ENCODE data around the gene SP8.

The SP8 gene

DNA sequence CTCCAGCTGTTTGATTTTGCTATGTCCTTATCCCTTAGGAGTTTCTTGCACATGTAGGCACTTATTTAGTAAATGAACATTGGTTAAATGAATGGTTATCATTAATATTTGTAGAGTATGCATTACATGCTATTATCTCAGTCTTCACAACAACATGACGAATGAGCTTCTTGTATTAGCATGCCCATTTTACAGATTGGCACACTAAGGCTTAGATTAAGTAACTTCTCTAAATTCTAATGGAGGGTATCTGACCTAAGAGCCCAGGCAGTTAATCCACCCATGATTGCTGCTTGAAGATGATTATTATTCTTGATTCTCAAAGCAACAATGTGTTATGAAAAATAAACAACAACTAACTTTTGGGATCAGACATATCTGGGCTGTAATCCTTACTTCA is 32.7 kb downstream of the SP8 start:
- no peak for DNase-seq (ENCODE audit: low read depth, low spot score)

DNA sequence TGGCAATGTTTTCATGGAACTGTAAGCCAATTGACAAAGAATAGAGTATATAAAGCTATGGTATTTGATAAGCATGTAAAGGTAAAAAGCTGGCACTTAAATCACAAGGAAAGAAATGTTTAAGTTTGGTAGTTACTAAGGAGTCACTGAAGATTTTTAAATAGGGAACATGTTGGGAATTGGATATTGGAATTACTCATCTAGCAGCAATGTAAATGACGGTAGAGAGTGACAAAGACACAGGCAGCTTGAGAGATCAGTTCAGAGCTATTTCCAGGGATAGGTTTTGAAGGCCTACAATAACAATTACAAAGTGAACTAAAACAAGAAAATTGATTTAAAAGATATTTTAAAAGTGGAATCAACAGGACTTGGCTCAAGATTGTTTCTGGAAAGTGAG is 36.8 kb downstream of the SP8 start:
- DNase-seq (ENCODE audit: low read depth, low spot score), result no peak

DNA sequence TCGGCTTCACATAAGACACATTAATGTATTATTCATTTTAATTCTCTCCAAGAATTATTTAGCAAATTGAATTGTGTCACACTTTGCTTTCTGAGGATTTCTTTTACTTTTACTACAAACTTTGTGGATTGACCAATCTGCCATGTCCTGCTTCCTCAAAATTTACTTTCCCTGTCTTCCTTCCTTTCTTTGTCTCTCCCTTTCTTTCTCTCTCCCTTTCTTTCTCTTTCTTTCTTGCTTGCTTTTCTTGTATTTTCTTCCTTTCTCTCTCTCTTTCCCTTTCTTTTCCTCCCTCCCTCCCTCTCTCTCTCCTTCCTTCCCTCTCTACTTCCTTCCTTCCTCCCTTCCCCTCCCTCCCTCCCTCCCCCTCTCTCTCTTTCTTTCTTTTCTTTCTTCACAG is 37.8 kb downstream of the SP8 start:
- no peak for DNase-seq (ENCODE audit: low read depth, low spot score)

DNA sequence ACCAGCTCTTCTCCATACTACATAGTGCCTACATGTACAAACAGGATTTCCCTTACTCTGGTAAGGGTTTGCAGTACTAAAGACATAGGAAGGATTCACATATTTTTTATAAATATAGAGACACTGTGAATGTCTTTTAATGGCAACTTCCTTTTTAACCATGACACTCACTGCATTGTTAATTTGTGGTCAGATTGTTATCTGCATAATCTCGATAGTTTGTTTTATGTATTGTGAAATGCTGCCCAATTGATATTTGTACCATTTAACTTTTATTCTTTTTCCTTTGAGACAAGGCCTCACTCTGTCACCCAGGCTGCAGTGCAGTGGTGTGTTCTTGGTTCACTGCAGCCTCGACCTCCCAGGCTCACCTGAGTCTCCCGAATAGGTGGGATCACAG is 39.7 kb downstream of the SP8 start:
- no peak for DNase-seq (ENCODE audit: low read depth, low spot score)

DNA sequence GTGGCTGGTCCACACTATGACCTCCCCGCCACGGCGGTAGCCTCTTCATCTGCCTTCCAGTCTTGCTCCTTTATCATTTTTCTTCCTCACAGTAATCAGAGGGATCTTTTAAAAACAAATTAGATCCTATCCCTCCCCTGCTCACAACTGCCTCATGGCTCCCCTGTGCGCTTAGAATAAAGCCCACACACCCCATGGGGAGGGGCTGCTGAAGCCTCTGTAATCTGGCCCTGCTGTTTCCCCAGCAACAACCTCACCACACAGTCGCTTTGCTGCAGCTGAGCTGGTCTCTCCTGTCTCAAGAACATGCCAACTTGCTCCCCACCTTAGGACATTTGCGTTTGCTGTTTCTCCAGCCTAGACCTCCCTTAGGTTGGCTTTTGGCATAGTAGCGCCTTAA is 41.0 kb downstream of the SP8 start:
- no peak for DNase-seq (ENCODE audit: low read depth, low spot score)

DNA sequence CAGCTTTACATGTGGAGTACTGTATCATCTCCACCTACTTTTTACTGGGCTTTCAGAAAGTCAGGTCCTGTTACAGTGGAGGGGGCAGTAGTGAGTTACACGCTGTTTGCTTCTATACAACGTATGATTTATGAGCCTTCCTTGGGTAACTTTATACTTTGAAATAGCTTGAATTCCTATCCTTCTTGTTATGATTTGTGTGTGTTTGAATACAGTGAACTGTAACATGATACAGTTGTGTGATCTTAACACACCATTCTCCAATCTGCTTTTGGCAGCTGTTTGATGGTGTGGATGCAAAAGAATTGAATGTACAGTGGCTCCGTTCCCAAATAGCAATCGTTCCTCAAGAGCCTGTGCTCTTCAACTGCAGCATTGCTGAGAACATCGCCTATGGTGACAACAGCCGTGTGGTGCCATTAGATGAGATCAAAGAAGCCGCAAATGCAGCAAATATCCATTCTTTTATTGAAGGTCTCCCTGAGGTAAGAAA is 41.7 kb downstream of the SP8 start:
- no peak for DNase-seq (ENCODE audit: low read depth, low spot score)

DNA sequence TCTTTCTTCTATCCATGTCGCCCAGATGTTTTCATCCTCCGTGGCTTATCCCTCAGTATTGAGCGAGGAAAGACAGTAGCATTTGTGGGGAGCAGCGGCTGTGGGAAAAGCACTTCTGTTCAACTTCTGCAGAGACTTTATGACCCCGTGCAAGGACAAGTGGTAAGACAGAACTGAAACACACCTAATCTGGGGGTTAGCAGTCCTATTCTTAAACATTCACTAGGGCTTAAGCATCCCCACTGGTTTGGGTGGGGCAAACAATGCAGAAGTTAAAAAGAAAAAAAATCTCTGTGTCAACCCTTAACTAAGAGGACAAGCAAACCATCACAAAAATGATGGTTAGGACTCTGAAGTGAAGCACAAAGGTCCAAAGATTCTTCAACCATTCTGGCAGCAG is 43.8 kb downstream of the SP8 start:
- DNase-seq (ENCODE audit: low read depth, low spot score), result no peak

DNA sequence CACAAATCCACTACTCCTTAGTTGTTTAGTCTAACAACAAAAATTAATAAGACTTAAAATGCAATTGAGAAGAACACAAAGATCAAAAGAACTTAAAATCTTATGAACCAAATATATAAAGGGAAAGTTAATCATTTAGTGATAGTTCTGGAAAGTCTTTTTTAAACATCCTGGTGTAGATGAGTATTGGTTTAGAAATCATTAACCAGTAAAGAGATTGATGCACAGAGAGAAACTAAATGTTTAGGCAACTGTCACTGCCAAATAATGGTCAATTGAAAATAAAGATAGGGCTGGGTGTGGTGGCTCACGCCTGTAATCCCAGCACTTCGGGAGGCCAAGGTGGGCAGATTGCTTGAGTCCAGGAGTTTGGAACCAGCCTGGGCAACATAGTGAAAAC is 44.9 kb downstream of the SP8 start:
- DNase-seq (ENCODE audit: low read depth, low spot score), result no peak

DNA sequence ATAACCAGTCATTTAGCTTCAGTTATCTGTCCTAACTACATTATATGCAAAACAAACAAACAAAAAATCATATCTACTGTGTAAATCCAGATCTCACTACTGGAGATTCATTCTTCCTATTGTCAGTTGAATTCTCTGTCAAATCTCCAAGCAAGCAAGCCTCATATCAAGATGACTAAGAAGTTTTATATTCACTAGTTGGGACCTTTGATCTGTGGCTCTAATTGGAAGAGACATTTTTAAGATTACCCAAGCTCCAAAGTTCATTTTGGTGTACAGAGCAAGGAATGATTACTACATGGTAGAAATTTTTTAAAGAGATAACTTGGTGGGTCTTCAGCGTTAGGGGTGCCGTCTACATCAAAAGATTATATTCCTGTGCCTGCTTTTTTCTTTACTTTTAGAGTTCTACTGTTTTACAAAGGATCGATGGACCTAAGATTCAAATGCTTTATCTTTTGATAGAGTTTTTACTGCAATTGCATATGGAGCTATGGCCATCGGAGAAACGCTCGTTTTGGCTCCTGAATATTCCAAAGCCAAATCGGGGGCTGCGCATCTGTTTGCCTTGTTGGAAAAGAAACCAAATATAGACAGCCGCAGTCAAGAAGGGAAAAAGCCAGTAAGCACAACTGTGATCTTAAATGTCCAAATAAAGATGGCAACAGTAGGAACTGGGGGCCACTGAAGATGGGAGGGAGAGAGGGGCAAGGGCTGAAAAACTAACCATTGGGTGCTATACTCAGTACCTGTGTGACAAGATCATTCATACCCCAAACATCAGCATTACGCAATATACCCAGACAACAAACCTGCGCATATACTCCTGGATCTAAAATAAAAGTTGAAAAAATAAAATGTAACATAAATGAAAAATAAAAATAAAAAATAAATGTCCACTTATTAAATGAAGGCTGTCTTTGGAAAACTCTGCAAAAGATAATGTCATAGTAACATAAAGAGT is 47.9 kb downstream of the SP8 start:
- no peak for DNase-seq (ENCODE audit: low read depth, low spot score)

DNA sequence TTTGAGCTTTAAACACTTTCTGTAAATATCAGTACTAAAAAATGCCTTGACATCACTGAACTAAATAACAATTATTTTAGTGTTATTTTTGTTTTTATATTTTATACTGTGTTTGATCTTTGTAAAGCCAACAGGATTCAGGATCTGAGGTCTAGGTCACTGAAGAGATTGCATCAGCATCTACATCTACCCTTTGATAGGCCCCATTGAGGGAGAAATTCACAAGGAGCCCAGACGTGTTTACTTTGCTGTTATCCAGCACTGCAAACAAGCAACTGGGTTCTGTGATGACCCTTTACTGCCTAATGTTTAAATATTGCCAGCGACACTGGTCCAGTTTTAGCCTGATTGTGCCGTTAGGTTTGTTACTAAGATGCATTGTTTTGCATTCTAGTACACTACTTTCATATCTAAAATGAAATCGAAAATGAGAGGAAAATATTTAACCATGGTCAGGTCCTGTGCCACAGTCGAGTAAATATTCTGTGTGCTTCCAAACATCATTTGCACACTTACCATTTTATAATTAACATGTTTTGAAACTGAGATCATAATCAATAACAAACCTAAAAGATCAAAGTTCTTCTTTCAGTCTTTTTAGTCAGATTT is 48.7 kb downstream of the SP8 start:
- no peak for DNase-seq (ENCODE audit: low read depth, low spot score)

DNA sequence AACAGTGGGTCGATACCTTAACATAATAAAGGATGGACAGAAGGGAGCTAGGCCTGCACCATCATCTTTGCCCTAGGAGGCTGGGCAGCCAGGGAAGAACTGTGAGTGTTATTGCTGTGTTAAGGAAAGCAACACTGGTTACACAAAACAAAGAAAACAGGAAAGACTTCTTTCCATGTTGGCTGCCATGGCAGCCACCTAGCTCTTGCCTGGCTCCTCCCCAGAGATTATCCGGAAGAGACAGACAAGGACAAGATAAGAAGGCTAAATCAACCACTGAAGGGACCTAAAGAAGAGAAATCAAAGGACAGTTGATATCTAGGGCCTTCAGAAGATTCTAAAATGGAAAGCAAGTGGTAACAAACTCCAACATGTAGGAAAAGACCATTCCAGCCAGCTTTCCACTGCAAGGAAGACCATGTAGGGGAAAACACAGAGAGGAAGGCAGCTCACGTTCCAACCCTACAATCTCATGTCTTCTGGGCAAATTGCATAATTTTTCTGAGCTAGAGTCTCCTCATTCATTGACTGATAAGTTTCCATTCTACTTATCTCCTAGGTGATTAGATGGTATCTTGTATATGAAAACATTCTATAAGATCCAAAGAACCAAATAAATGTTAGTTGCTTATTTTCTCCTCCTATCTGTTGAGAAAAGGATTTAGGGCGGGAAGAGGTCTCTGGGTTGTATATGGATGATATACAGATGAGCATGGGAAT is 51.2 kb downstream of the SP8 start:
- no peak for DNase-seq (ENCODE audit: low read depth, low spot score)

Data from activated naive CD8-positive, alpha-beta T cell treated with anti-CD3 and anti-CD28 coated beads, Interleukin-2, amount 50 U/mL, for 16 hours (primary cell).